Right atrium auricular region (tissue), 2 donors: Measurements from ENCODE around the gene METTL14. TPM values are rescaled to one million over a fixed set of nuclear protein-coding genes. Genes with fewer than 3 reads are reported as not detected.
A peak's percentile ranks its signal among the peaks of the same experiment; 100 is the strongest.

Experiments
- DNase-seq: peaks from one replicate; pipeline ENCODE4 v3.0.0-alpha.2; 2019; ENCODE audit warnings: low spot score
- H3K27ac ChIP-seq, 2 donors: fragments of 200-600 bp; sonication (generic); 1 replicate in 1 of 2; 2 replicates in 1 of 2; pipeline ENCODE4 v1.5.1; 2016 to 2019
- H3K27me3 ChIP-seq, 2 donors: fragments of 200-600 bp; sonication (generic); one replicate each; pipeline versions ENCODE4 v1.5.1 to v1.6.0; 2017 to 2019
- H3K36me3 ChIP-seq: fragments of 200-600 bp; sonication (generic); one replicate; pipeline ENCODE4 v1.5.1; 2016
- H3K4me1 ChIP-seq, 2 donors: fragments of 200-600 bp; sonication (generic); one replicate each; pipeline versions ENCODE4 v1.5.1 to v1.6.0; 2017 to 2019
- H3K4me3 ChIP-seq, 2 donors: fragments of 200-600 bp; sonication (generic); 1 replicate in 1 of 2; 2 replicates in 1 of 2; pipeline ENCODE4 v1.5.1; 2017 to 2019; ENCODE audit warnings: mild to moderate bottlenecking in 1 of 2, moderate library complexity in 1 of 2
- H3K9me3 ChIP-seq, 2 donors: fragments of 200-600 bp; sonication (generic); one replicate each; pipeline ENCODE4 v1.5.1; 2019
- CTCF ChIP-seq, 2 donors: fragments of 200-600 bp; sonication (generic); IDR thresholded peaks; one replicate each; pipeline ENCODE4 v1.5.1; 2019; ENCODE audit warnings: antibody characterized with exemption in 2 of 2
- total RNA-seq, 2 donors: library from RNA; depleted of rRNA; stranded (reverse); fragments of >200 nt; gene quantifications; one replicate each; pipeline ENCODE4 v1.1.0, GENCODE V29; 2016

Gene METTL14
- total RNA-seq, 2 donors from 2014 or later = 20.3 to 21.7 TPM

GRCh38 chr4:118760493-118760892, 75.3 kb downstream of the METTL14 start:
- no peak for TF ChIP-seq CTCF (IDR thresholded peaks at IDR 0.05)
- H3K27ac ChIP-seq = peak overlapping the region; percentile 59 to 75

GRCh38 chr4:118761397-118762016, 76.3 kb downstream of the METTL14 start:
- Histone ChIP-seq H3K27ac (peak overlapping the region; percentile 59 to 75), H3K4me3 (no peak overlapping the region), H3K36me3 (peaks cover 3% of the 10 kb centered on the region), H3K27me3 (no peaks in the 10 kb centered on the region), H3K4me1 (peaks cover 0 to 86% of the 10 kb centered on the region in 2 donors), H3K9me3 (no peaks in the 10 kb centered on the region)
- no peak for DNase-seq
- TF ChIP-seq CTCF (IDR thresholded peaks at IDR 0.05) = no peak

More at GRCh38 chr4:118760493-118760892, 75.3 kb downstream of the METTL14 start:
- Histone ChIP-seq H3K4me3 (no peak overlapping the region), H3K27me3 (no peaks in the 10 kb centered on the region), H3K4me1 (peaks cover 0 to 86% of the 10 kb centered on the region in 2 donors), H3K9me3 (no peaks in the 10 kb centered on the region), H3K36me3 (no peaks in the 10 kb centered on the region)
- DNase-seq = no peak

- TF ChIP-seq CTCF (IDR thresholded peaks at IDR 0.05) = no peak
- H3K9me3 ChIP-seq = no peaks in the 10 kb centered on the region
- H3K4me3 ChIP-seq = no peak overlapping the region
- peaks cover 10% of the 10 kb centered on the region for H3K36me3 ChIP-seq
- no peak for DNase-seq
- H3K27ac ChIP-seq = peak overlapping the region; percentile 59 to 75
- H3K27me3 ChIP-seq = no peaks in the 10 kb centered on the region
- H3K4me1 ChIP-seq = peaks cover 0 to 84% of the 10 kb centered on the region in 2 donors
Observed at GRCh38 chr4:118762155-118762554, 77.0 kb downstream of the METTL14 start.

- Histone ChIP-seq H3K27me3 (no peaks in the 10 kb centered on the region), H3K4me3 (no peak overlapping the region), H3K27ac (peak overlapping the region; percentile 59 to 75), H3K36me3 (peaks cover 13% of the 10 kb centered on the region), H3K9me3 (no peaks in the 10 kb centered on the region), H3K4me1 (peaks cover 0 to 77% of the 10 kb centered on the region in 2 donors)
- no peak for DNase-seq
- no peak for TF ChIP-seq CTCF (IDR thresholded peaks at IDR 0.05)
Observed at GRCh38 chr4:118762730-118763477, 77.7 kb downstream of the METTL14 start.

Other genes with a start within 250 kb of the METTL14 start
- 10 to 100 TPM; 25.8 to 33.4 TPM for gene SEC24D, start 150.7 kb downstream of the METTL14 start, total RNA-seq
- gene SYNPO2, start 203.5 kb downstream of the METTL14 start, total RNA-seq = 100 to 1,000 TPM in 1 of 2 donors, 10 to 100 TPM in 1; 85.3 to 152 TPM